SK-N-SH (cell line): Measurements from ENCODE around the gene RAD51B. TPM values are rescaled to one million over a fixed set of nuclear protein-coding genes. Genes with fewer than 3 reads are reported as not detected.

Source experiments
- CTCF ChIA-PET: fragments of 300-600, 350-600 bp; formaldehyde crosslinking; extraction: SDS; loops from one replicate; lab custom pipeline; 2021; lab: Yijun Ruan, JAX
- POLR2A ChIA-PET: fragments of 350-600 bp; sonication (Branson Sonifier 250); formaldehyde crosslinking; extraction: SDS; loops from one replicate; lab custom pipeline; 2020; ENCODE audit warnings: antibody characterized with exemption, inconsistent platforms; lab: Yijun Ruan, JAX
- DNase-seq: peaks from one replicate; pipeline ENCODE4 v3.0.0; 2012
- H2AFZ ChIP-seq: fragments of 200-600 bp; sonication (generic); 2 replicates; pipeline ENCODE4 v1.8.1; 2016; ENCODE audit warnings: antibody characterized with exemption, mild to moderate bottlenecking, low read depth
- H3F3A ChIP-seq: fragments of 200-600 bp; sonication (generic); replicated peaks from 2 replicates; pipeline ENCODE3; 2016; ENCODE audit warnings: antibody characterized with exemption, mild to moderate bottlenecking; ENCODE audit not compliant: insufficient read depth
- H3K27ac ChIP-seq, 2 experiments: fragments of 200-500 bp in 1 of 2; fragments of 200-600 bp in 1 of 2; sonication (Bioruptor generic) in 1 of 2; sonication (generic), shearing (Covaris generic) in 1 of 2; 2 replicates each; pipeline versions ENCODE4 v1.5.1 to v1.6.1; 2014 to 2016; ENCODE audit warnings: low read depth in 2 of 2, inconsistent platforms in 1 of 2, low read length in 1 of 2, mild to moderate bottlenecking in 1 of 2, mixed read lengths in 1 of 2
- H3K27me3 ChIP-seq: fragments of 200-600 bp; sonication (generic), shearing (Covaris generic); 2 replicates; pipeline ENCODE4 v1.6.1; 2016; ENCODE audit warnings: mixed run types; ENCODE audit not compliant: insufficient read depth
- H3K36me3 ChIP-seq, 2 experiments: fragments of 200-500 bp in 1 of 2; fragments of 200-600 bp in 1 of 2; sonication (Bioruptor generic) in 1 of 2; sonication (generic) in 1 of 2; replicated peaks in 1 of 2; 2 replicates each; pipeline versions ENCODE3 to v1.5.1; 2014 to 2016; ENCODE audit warnings: low read length in 1 of 2, mild to moderate bottlenecking in 1 of 2; ENCODE audit not compliant: insufficient read depth in 2 of 2, control insufficient read depth in 1 of 2
- H3K4me1 ChIP-seq, 2 experiments: fragments of 200-500 bp in 1 of 2; fragments of 200-600 bp in 1 of 2; sonication (Bioruptor generic) in 1 of 2; sonication (generic), shearing (Covaris generic) in 1 of 2; 2 replicates each; pipeline versions ENCODE4 v1.5.1 to v1.6.1; 2014 to 2016; ENCODE audit warnings: low read depth in 1 of 2, low read length in 1 of 2, mixed run types in 1 of 2; ENCODE audit not compliant: insufficient read depth in 2 of 2, control insufficient read depth in 1 of 2
- H3K4me2 ChIP-seq: fragments of 200-600 bp; sonication (generic), shearing (Covaris generic); 2 replicates; pipeline ENCODE4 v1.6.1; 2017; ENCODE audit warnings: mixed run types
- H3K4me3 ChIP-seq, 2 experiments: fragments of 200-500 bp in 1 of 2; fragments of 200-600 bp in 1 of 2; sonication (Bioruptor generic) in 1 of 2; sonication (generic), shearing (Covaris generic) in 1 of 2; 2 replicates each; pipeline versions ENCODE4 v1.5.1 to v1.8.1; 2014 to 2016; ENCODE audit warnings: low read depth in 2 of 2, inconsistent platforms in 1 of 2, low read length in 1 of 2, mild to moderate bottlenecking in 1 of 2, mixed read lengths in 1 of 2, moderate library complexity in 1 of 2
- H3K79me2 ChIP-seq: fragments of 200-600 bp; sonication (generic); 2 replicates; pipeline ENCODE4 v1.8.1; 2017; ENCODE audit warnings: mild to moderate bottlenecking; ENCODE audit not compliant: insufficient read depth
- H3K9ac ChIP-seq: fragments of 200-600 bp; sonication (generic); 2 replicates; pipeline ENCODE4 v1.6.1; 2017; ENCODE audit warnings: mixed run types
- H3K9me2 ChIP-seq: fragments of 200-600 bp; sonication (generic); 2 replicates; pipeline ENCODE4 v1.6.1; 2017; ENCODE audit warnings: mixed run types
- H3K9me3 ChIP-seq: fragments of 200-600 bp; sonication (generic); 2 replicates; pipeline ENCODE4 v1.6.1; 2017; ENCODE audit warnings: mixed run types, mild to moderate bottlenecking, moderate library complexity
- H4K20me1 ChIP-seq: fragments of 200-600 bp; sonication (generic); 2 replicates; pipeline ENCODE4 v1.6.1; 2017; ENCODE audit warnings: mild to moderate bottlenecking, mixed run types; ENCODE audit not compliant: insufficient read depth
- CHD2 ChIP-seq: fragments of 150-350 bp; IDR thresholded peaks from 2 replicates; pipeline ENCODE4 v1.6.1; 2018; ENCODE audit warnings: low read length; ENCODE audit not compliant: partially characterized antibody
- ELF1 ChIP-seq: IDR thresholded peaks from 2 replicates; pipeline ENCODE4 v1.4.0; 2012
- EP300 ChIP-seq, 2 experiments: IDR thresholded peaks; 2 replicates each; pipeline versions ENCODE4 v1.4.0 to v1.6.1; 2012; ENCODE audit warnings: borderline replicate concordance in 1 of 2, low read depth in 1 of 2, low read length in 1 of 2
- EZH2phosphoT487 ChIP-seq: fragments of 200-600 bp; sonication (generic); IDR thresholded peaks from 2 replicates; pipeline ENCODE4 v1.6.1; 2017; ENCODE audit warnings: low read depth, mixed run types, mild to moderate bottlenecking, antibody characterized with exemption, moderate library complexity, borderline replicate concordance
- FOSL2 ChIP-seq: IDR thresholded peaks from 2 replicates; pipeline ENCODE4 v1.4.0; 2012; ENCODE audit warnings: low read depth, mild to moderate bottlenecking, moderate library complexity, borderline replicate concordance
- FOXJ3 ChIP-seq: sonication (generic); formaldehyde crosslinking; IDR thresholded peaks from 2 replicates; pipeline ENCODE4 v1.5.1; 2020; ENCODE audit warnings: mild to moderate bottlenecking, missing genetic modification reagents
- FOXM1 ChIP-seq: IDR thresholded peaks from 2 replicates; pipeline ENCODE4 v1.4.0; 2012; ENCODE audit warnings: low read depth, mild to moderate bottlenecking
- GABPA ChIP-seq: IDR thresholded peaks from 2 replicates; pipeline ENCODE4 v1.4.0; 2012; ENCODE audit warnings: low read depth, mild to moderate bottlenecking
- GATA2 ChIP-seq: sonication (generic); formaldehyde crosslinking; IDR thresholded peaks from 2 replicates; pipeline ENCODE4 v1.5.0; 2020; ENCODE audit warnings: mild to moderate bottlenecking, missing genetic modification reagents
- MEF2A ChIP-seq: IDR thresholded peaks from 2 replicates; pipeline ENCODE4 v1.4.0; 2012; ENCODE audit warnings: low read depth, borderline replicate concordance
- MXI1 ChIP-seq: IDR thresholded peaks from 2 replicates; pipeline ENCODE4 v1.6.1; 2012; ENCODE audit warnings: mild to moderate bottlenecking, low read depth, low read length, improper control_type of control experiment
- NFIC ChIP-seq: IDR thresholded peaks from 2 replicates; pipeline ENCODE4 v1.4.0; 2012; ENCODE audit warnings: borderline replicate concordance
- NRF1 ChIP-seq: IDR thresholded peaks from 2 replicates; pipeline ENCODE4 v1.6.1; 2012; ENCODE audit warnings: low read depth, mild to moderate bottlenecking, low read length
- RAD21 ChIP-seq: IDR thresholded peaks from 2 replicates; pipeline ENCODE4 v1.6.1; 2012; ENCODE audit warnings: mild to moderate bottlenecking, low read length
- RFX5 ChIP-seq: IDR thresholded peaks from 2 replicates; pipeline ENCODE4 v1.6.1; 2012; ENCODE audit warnings: mild to moderate bottlenecking, improper control_type of control experiment, low read length
- SIN3A ChIP-seq: IDR thresholded peaks from 2 replicates; pipeline ENCODE4 v1.6.1; 2012; ENCODE audit warnings: low read depth, mild to moderate bottlenecking, low read length, moderate library complexity, borderline replicate concordance
- SMC3 ChIP-seq: IDR thresholded peaks from 2 replicates; pipeline ENCODE4 v1.6.1; 2012; ENCODE audit warnings: low read depth, low read length, improper control_type of control experiment
- TAF1 ChIP-seq: IDR thresholded peaks from 2 replicates; pipeline ENCODE4 v1.6.1; 2012; ENCODE audit warnings: low read depth, mild to moderate bottlenecking, low read length, moderate library complexity, borderline replicate concordance
- TCF12 ChIP-seq: IDR thresholded peaks from 2 replicates; pipeline ENCODE4 v1.4.0; 2012
- TEAD4 ChIP-seq: IDR thresholded peaks from 2 replicates; pipeline ENCODE4 v1.4.0; 2012; ENCODE audit warnings: mild to moderate bottlenecking, borderline replicate concordance; ENCODE audit not compliant: insufficient read depth
- YY1 ChIP-seq: IDR thresholded peaks from 2 replicates; pipeline ENCODE4 v1.4.0; 2012; ENCODE audit warnings: low read depth, mild to moderate bottlenecking
- WGBS: methylation state at CpG from one replicate; pipeline ENCODE4 v1.1.6; 2017; ENCODE audit warnings: low lambda C conversion rate; 5-methylcytosine and 5-hydroxymethylcytosine counted together
- polyA plus RNA-seq, 3 experiments: library from polyadenylated mRNA; depleted of rRNA; stranded (reverse); fragments of >200 nt; gene quantifications; 2 replicates each; pipeline ENCODE4 v1.2.3, GENCODE V29; 2012
- TF ChIP-seq, protein P1 (sequence below): IDR thresholded peaks from 2 replicates; pipeline ENCODE4; 2012
- TF ChIP-seq, protein P2 (sequence below): IDR thresholded peaks from 2 replicates; pipeline ENCODE4 v1.4.0; 2012; ENCODE audit warnings: low read depth, borderline replicate concordance
- TF ChIP-seq, protein P3 (sequence below): IDR thresholded peaks from 2 replicates; pipeline ENCODE4 v1.4.0; 2012; ENCODE audit warnings: low read depth
- TF ChIP-seq, protein P4 (sequence below): fragments of 150-350 bp; IDR thresholded peaks from 2 replicates; pipeline ENCODE4 v1.6.1; 2017; ENCODE audit warnings: antibody characterized with exemption, low read length, low read depth, borderline replicate concordance
- TF ChIP-seq, protein P5 (sequence below): IDR thresholded peaks from 2 replicates; pipeline ENCODE4 v1.6.1; 2012; ENCODE audit warnings: mild to moderate bottlenecking, low read depth, low read length, moderate library complexity

RAD51B gene
- polyA plus RNA-seq, 1 of the 3 experiments (the other 2 are of a cell fraction), result 6.0 TPM

DNA sequence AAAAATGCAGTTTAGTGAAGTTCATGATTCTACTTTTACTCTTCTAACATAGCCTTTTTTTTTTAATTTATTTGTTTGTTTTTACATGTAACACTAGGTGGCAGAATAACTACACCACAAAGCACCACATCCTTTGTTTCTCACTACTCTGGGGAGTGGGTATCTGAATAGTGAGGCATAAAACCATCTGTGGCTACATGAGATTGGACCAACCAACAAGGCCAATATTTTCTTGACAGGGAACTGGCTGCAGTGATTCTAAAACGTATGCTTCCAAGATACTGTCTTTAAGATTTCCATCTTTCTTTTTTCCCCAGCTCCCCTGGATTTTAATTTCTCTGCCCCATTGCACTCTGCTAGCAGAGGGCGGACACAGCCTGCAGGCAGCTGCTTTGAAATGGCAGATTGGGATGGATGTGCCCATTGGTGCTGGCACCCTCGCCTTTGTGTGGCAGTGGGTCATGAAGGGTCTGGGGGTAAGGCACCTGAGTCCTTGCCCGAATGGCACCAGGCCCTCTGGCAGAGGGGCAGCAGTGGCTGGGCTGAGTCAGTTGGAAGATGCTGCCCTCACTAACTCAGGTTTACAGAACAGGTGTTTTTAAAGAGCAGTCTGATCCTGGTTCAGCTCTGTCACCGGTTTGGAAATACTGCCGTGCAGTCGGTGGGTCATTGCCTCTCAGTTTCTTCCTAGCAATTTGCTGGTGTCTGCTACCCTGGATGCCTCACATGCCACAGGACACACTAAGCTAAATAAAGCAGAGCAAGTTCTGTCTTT lies 429.1 kb downstream of the RAD51B start:
- Histone ChIP-seq H3K36me3 (no peaks in the 10 kb centered on the region), H3K9me2 (no peaks in the 10 kb centered on the region), H3K27me3 (no peaks in the 10 kb centered on the region), H2AFZ (no peak overlapping the region), H3F3A (peaks cover 26% of the 10 kb centered on the region), H3K9ac (0 out of 2 replicates have a peak overlapping the region, but pooled peaks have one; percentile 52), H3K4me1 (peaks cover 11 to 66% of the 10 kb centered on the region in 2 experiments), H3K9me3 (no peaks in the 10 kb centered on the region), H4K20me1 (no peaks in the 10 kb centered on the region), H3K4me2 (no peak overlapping the region; the same call in 1 of the 2 replicates), H3K27ac (peak overlapping the region; percentile 92 to 93), H3K4me3 (no peak overlapping the region), H3K79me2 (no peaks in the 10 kb centered on the region)
- peak; percentile 64 for DNase-seq
- ChIA-PET POLR2A (no interaction called here), CTCF (interaction anchor here (0.6 to 19.5 kb wide), 46 partner anchors 9 to 859 kb away, joined by 3 to 232 read pairs (median 4); no protein-coding TSS in a partner anchor)
- 60% methylated on average over 7 of the region's 7 CpGs for WGBS
- TF ChIP-seq SMC3 (peak; percentile 89), SIN3A (no peak), GATA2 (CRISPR knock-in tag) (no peak), TAF1 (no peak), EZH2phosphoT487 (no peak), GABPA (no peak), TCF12 (peak; percentile 36; the same call in 1 of the 2 replicates), RAD21 (peak; percentile 98), ELF1 (no peak), RFX5 (no peak), CHD2 (no peak), YY1 (no peak), TEAD4 (no peak), NFIC (peak; percentile 5; the same call in 1 of the 2 replicates), NRF1 (no peak), EP300 (IDR thresholded peaks at IDR 0.05; ENCODE audit: borderline replicate concordance in 1 of 2, low read depth in 1 of 2, low read length in 1 of 2) (peak in 1 of 2 experiments; percentile 38; a peak in 1 of 4 replicates), FOSL2 (no peak), FOXM1 (no peak), FOXJ3 (CRISPR knock-in tag) (no peak), MEF2A (no peak), MXI1 (no peak)
- TF ChIP-seq, protein P1, sequence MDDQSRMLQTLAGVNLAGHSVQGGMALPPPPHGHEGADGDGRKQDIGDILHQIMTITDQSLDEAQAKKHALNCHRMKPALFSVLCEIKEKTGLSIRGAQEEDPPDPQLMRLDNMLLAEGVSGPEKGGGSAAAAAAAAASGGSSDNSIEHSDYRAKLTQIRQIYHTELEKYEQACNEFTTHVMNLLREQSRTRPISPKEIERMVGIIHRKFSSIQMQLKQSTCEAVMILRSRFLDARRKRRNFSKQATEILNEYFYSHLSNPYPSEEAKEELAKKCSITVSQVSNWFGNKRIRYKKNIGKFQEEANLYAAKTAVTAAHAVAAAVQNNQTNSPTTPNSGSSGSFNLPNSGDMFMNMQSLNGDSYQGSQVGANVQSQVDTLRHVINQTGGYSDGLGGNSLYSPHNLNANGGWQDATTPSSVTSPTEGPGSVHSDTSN, result no peak
- TF ChIP-seq, protein P2, sequence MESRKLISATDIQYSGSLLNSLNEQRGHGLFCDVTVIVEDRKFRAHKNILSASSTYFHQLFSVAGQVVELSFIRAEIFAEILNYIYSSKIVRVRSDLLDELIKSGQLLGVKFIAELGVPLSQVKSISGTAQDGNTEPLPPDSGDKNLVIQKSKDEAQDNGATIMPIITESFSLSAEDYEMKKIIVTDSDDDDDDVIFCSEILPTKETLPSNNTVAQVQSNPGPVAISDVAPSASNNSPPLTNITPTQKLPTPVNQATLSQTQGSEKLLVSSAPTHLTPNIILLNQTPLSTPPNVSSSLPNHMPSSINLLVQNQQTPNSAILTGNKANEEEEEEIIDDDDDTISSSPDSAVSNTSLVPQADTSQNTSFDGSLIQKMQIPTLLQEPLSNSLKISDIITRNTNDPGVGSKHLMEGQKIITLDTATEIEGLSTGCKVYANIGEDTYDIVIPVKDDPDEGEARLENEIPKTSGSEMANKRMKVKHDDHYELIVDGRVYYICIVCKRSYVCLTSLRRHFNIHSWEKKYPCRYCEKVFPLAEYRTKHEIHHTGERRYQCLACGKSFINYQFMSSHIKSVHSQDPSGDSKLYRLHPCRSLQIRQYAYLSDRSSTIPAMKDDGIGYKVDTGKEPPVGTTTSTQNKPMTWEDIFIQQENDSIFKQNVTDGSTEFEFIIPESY, result no peak
- TF ChIP-seq, protein P3, sequence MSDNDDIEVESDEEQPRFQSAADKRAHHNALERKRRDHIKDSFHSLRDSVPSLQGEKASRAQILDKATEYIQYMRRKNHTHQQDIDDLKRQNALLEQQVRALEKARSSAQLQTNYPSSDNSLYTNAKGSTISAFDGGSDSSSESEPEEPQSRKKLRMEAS, result no peak
- TF ChIP-seq, protein P4, sequence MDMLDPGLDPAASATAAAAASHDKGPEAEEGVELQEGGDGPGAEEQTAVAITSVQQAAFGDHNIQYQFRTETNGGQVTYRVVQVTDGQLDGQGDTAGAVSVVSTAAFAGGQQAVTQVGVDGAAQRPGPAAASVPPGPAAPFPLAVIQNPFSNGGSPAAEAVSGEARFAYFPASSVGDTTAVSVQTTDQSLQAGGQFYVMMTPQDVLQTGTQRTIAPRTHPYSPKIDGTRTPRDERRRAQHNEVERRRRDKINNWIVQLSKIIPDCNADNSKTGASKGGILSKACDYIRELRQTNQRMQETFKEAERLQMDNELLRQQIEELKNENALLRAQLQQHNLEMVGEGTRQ, result no peak
- TF ChIP-seq, protein P5, sequence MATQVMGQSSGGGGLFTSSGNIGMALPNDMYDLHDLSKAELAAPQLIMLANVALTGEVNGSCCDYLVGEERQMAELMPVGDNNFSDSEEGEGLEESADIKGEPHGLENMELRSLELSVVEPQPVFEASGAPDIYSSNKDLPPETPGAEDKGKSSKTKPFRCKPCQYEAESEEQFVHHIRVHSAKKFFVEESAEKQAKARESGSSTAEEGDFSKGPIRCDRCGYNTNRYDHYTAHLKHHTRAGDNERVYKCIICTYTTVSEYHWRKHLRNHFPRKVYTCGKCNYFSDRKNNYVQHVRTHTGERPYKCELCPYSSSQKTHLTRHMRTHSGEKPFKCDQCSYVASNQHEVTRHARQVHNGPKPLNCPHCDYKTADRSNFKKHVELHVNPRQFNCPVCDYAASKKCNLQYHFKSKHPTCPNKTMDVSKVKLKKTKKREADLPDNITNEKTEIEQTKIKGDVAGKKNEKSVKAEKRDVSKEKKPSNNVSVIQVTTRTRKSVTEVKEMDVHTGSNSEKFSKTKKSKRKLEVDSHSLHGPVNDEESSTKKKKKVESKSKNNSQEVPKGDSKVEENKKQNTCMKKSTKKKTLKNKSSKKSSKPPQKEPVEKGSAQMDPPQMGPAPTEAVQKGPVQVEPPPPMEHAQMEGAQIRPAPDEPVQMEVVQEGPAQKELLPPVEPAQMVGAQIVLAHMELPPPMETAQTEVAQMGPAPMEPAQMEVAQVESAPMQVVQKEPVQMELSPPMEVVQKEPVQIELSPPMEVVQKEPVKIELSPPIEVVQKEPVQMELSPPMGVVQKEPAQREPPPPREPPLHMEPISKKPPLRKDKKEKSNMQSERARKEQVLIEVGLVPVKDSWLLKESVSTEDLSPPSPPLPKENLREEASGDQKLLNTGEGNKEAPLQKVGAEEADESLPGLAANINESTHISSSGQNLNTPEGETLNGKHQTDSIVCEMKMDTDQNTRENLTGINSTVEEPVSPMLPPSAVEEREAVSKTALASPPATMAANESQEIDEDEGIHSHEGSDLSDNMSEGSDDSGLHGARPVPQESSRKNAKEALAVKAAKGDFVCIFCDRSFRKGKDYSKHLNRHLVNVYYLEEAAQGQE, result no peak
